Measurements from ENCODE around the gene PAFAH2.
"Not testable (repeated sequence)": the region's sequence is repeated elsewhere in the genome, so short reads cannot be mapped to it uniquely, and the experiment has no call there.

GRCh38 chr1:25943511-25943910, 54.4 kb downstream of the PAFAH2 start:
- TF ChIP-seq RAD21 (IDR thresholded peaks at IDR 0.05; ENCODE audit: low read depth); CTCF (IDR thresholded peaks at IDR 0.05 in 2 of 3, conservative IDR thresholded peaks at IDR 0.05 in 1 of 3; ENCODE audit: borderline replicate concordance in 1 of 3, insufficient read depth in 1 of 3, low read depth in 2 of 3, low read length in 2 of 3); EZH2phosphoT487 (IDR thresholded peaks at IDR 0.05; ENCODE audit: borderline replicate concordance); MAX (IDR thresholded peaks at IDR 0.05); SRF (IDR thresholded peaks at IDR 0.05; ENCODE audit: low read depth); ATF3 (IDR thresholded peaks at IDR 0.05); ZBTB33 (IDR thresholded peaks at IDR 0.05; ENCODE audit: extremely low read depth, insufficient replicate concordance, low read length); POLR2A (IDR thresholded peaks at IDR 0.05; ENCODE audit: borderline replicate concordance, extremely low read depth, insufficient read depth, insufficient read length); YY1 (IDR thresholded peaks at IDR 0.05; ENCODE audit: extremely low read depth, insufficient replicate concordance, low read depth, low read length); POLR2AphosphoS5 (IDR thresholded peaks at IDR 0.05; ENCODE audit: low read depth, low read length); TCF7L2 (IDR thresholded peaks at IDR 0.05; ENCODE audit: borderline replicate concordance, extremely low read depth, insufficient read depth, insufficient read length): not testable (repeated sequence)
